Measurements from ENCODE around the gene CAPN14. TPM values are rescaled to one million over a fixed set of nuclear protein-coding genes. Genes with fewer than 3 reads are reported as not detected.

Gene CAPN14
- total RNA-seq, 1 donor, result under 0.01 TPM

DNA sequence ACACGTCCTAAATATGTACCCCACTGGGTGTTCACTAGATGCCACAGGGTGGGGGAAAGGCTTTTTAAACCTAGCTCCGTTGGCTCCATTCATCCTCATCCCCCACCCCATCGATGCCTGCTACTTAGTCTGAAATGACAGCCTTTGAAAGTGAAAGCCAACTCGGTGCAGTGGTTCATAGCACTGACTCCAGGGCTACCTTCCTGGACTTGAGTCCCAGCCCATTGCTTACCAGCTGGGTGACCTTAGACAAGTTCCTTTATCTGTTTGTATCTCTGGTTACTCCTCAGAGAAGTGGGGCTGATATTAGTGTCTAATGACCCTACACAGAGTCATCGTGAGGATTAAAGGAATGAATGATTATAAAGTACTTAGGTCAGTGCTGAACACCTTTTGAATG lies 41.0 kb upstream of the CAPN14 start:
- H3K4me3 ChIP-seq (ENCODE audit: low read depth, low read length), result no peak overlapping the region
- TF ChIP-seq, protein P1, sequence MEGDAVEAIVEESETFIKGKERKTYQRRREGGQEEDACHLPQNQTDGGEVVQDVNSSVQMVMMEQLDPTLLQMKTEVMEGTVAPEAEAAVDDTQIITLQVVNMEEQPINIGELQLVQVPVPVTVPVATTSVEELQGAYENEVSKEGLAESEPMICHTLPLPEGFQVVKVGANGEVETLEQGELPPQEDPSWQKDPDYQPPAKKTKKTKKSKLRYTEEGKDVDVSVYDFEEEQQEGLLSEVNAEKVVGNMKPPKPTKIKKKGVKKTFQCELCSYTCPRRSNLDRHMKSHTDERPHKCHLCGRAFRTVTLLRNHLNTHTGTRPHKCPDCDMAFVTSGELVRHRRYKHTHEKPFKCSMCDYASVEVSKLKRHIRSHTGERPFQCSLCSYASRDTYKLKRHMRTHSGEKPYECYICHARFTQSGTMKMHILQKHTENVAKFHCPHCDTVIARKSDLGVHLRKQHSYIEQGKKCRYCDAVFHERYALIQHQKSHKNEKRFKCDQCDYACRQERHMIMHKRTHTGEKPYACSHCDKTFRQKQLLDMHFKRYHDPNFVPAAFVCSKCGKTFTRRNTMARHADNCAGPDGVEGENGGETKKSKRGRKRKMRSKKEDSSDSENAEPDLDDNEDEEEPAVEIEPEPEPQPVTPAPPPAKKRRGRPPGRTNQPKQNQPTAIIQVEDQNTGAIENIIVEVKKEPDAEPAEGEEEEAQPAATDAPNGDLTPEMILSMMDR (IDR thresholded peaks at IDR 0.05; ENCODE audit: insufficient read depth, low read depth, low read length), result no peak
- no peak for DNase-seq (ENCODE audit: low read depth)

DNA sequence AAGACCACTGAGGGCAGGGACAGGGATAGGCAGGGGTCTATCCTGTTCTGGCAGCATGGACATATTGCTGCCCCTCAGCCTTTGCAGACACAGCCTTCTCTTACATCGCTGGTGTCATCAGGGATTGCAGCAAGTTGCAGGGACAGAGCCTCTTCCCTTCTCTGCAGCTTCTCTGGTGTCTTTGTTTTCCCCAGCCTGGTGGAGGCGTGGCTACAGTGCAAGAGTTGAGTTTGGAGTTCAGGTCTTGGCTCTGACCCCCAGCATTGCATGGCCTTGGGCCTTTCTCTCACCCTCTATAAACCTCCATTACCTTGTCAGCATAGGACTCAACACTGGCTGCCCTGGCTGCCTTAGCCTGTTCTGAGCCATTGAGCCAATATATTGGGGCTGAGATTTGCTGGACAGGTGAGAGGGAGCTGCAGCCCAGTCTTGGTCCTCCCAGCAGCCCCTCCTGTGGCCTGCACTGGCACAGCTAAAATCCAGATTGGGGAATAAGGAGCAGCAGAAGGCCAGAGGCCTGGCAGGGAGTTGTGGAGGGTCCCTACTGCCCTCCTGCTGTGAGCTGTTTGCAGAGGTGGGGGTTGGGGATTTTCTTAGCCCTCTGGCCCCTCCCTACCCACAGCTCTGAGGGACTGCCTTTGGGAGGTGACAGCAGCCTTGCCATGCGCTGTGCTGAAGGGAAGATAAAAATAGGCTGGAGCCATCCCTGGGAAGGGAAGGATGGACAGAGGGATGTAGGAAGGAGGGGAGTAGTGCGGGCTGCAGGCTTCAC lies 39.5 kb upstream of the CAPN14 start:
- no peak overlapping the region for H3K4me3 ChIP-seq (ENCODE audit: low read depth, low read length)
- TF ChIP-seq, protein P1 (IDR thresholded peaks at IDR 0.05; ENCODE audit: insufficient read depth, low read depth, low read length), result no peak
- DNase-seq (ENCODE audit: low read depth), result no peak

- DNase-seq (ENCODE audit: low read depth), result no peak
- TF ChIP-seq, protein P1 (IDR thresholded peaks at IDR 0.05; ENCODE audit: insufficient read depth, low read depth, low read length), result no peak
- no peak overlapping the region for H3K4me3 ChIP-seq (ENCODE audit: low read depth, low read length)
Measured at GRCh38 chr2:31255911-31256571, 38.7 kb upstream of the CAPN14 start.

DNA sequence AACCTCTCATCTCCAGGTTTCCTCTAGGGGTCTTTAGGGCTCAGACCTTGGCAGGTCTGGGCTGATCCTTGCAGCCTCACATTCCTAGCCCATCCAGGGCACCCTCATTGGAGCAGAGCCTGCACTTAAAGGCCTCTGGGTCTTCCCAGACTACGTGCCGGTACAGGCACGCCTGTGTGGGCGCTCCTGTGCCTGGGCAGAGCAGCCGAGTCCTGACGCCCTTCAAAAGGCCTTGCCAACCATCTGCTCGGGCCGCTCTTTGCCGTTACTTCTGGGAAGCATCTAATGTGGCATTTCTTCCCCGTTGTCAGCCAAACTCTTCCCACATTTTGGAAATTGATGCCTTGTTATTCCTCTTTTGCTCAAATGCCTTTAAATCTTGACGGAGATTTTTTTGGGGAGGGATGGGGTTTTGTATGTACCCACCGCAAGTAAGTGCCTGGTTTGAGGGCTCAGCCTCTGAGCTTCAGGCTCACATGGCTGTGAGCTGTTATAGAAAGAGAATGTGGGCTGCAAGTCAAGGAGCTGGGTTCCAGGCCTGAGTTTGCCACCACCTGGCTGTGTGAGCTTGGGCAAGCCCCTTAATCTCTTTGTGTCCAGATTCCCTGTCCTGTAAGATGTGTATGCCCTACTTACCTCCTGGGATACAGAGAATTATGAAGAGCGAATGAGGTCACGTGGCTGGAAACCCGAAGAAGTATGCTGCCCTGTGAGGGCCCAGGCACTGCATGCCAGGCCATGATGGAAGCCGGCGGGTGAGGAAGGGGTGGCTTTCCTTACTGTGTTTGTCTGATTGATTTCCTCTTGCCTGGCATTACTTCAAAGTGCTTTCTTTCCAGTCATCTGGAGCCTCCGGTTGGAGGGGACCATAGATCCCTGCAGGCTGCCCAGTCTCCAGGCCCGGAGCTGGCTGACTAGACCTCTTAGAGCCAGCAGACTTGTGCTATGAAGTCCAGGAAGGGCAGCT lies 37.2 kb upstream of the CAPN14 start:
- TF ChIP-seq, protein P1 (IDR thresholded peaks at IDR 0.05; ENCODE audit: insufficient read depth, low read depth, low read length), result no peak
- H3K4me3 ChIP-seq (ENCODE audit: low read depth, low read length), result no peak overlapping the region
- DNase-seq (ENCODE audit: low read depth), result no peak

GRCh38 chr2:31253356-31254131 lies 36.2 kb upstream of the CAPN14 start:
- TF ChIP-seq, protein P1 (IDR thresholded peaks at IDR 0.05; ENCODE audit: insufficient read depth, low read depth, low read length), result no peak
- no peak overlapping the region for H3K4me3 ChIP-seq (ENCODE audit: low read depth, low read length)
- DNase-seq (ENCODE audit: low read depth), result no peak

DNA sequence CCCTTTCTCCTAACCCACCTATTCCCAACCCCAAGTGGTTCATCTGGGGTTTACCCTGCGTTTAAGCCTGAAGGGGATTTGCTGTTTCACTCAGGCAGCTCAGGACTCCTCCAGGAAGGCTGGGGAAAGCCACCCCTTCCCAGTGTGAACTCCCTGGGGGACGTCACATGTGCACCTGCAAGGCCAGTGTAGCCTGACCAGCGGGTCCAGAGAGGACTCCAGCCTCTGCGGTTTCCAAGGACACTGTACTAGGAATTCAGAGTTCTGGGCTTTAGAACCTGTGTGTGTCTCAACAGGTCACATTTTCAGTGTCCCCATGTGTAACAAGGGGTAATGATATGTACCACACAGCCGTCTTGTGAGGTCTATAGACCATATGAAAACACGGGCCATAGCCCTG lies 34.5 kb upstream of the CAPN14 start:
- DNase-seq (ENCODE audit: low read depth), result no peak
- TF ChIP-seq, protein P1 (IDR thresholded peaks at IDR 0.05; ENCODE audit: insufficient read depth, low read depth, low read length), result no peak
- H3K4me3 ChIP-seq (ENCODE audit: low read depth, low read length), result no peak overlapping the region
